Keratinocyte (primary cell): ENCODE results near the gene PIGT. TPM values are rescaled to one million over a fixed set of nuclear protein-coding genes. Genes with fewer than 3 reads are reported as not detected.

Source experiments
- DNase-seq: peaks from one replicate; pipeline ENCODE4 v3.0.0-alpha.2; 2011; ENCODE audit warnings: low read depth, missing footprints, low spot score
- FAIRE-seq: peaks from 2 replicates; lab custom pipeline; 2011; peaks lifted over from hg19 to GRCh38; lab: Jason Lieb, UNC
- H2AFZ ChIP-seq: 2 replicates; pipeline ENCODE4 v1.6.0; 2012; ENCODE audit warnings: low read length, control low read depth, inconsistent platforms; ENCODE audit not compliant: control insufficient read depth
- H3K27ac ChIP-seq: 2 replicates; pipeline ENCODE4 v1.5.1; 2011; ENCODE audit warnings: low read length; ENCODE audit not compliant: control insufficient read depth, insufficient read depth
- H3K27me3 ChIP-seq: 3 replicates; pipeline ENCODE4 v1.6.0; 2011; ENCODE audit warnings: low read length; ENCODE audit not compliant: control insufficient read depth, insufficient read depth; ENCODE audit errors: extremely low read depth
- H3K36me3 ChIP-seq, 2 experiments: 2 replicates in 1 of 2; 3 replicates in 1 of 2; pipeline ENCODE4 v1.5.1; 2011; ENCODE audit warnings: low read length in 2 of 2, mild to moderate bottlenecking in 1 of 2; ENCODE audit not compliant: control insufficient read depth in 2 of 2, insufficient read depth in 2 of 2; ENCODE audit errors: extremely low read depth in 1 of 2
- H3K4me1 ChIP-seq: 3 replicates; pipeline ENCODE4 v1.5.1; 2011; ENCODE audit warnings: low read length; ENCODE audit not compliant: control insufficient read depth, insufficient read depth; ENCODE audit errors: extremely low read depth
- H3K4me2 ChIP-seq: 3 replicates; pipeline ENCODE4 v1.6.0; 2011; ENCODE audit warnings: low read depth, low read length; ENCODE audit not compliant: control insufficient read depth, insufficient read depth; ENCODE audit errors: extremely low read depth
- H3K4me3 ChIP-seq, 3 experiments: fragments of 200-600 bp in 1 of 3; sonication (generic) in 1 of 3; 2 replicates in 2 of 3; 3 replicates in 1 of 3; pipeline ENCODE4 v1.5.1; 2011 to 2016; ENCODE audit warnings: low read length in 3 of 3, mild to moderate bottlenecking in 3 of 3, control low read depth in 2 of 3, inconsistent platforms in 1 of 3, low read depth in 1 of 3, mixed read lengths in 1 of 3, mixed run types in 1 of 3, moderate library complexity in 1 of 3; ENCODE audit not compliant: control insufficient read depth in 2 of 3, insufficient read depth in 2 of 3; ENCODE audit errors: extremely low read depth in 1 of 3
- H3K79me2 ChIP-seq: 2 replicates; pipeline ENCODE4 v1.6.0; 2012; ENCODE audit warnings: low read length; ENCODE audit not compliant: control insufficient read depth, insufficient read depth
- H3K9ac ChIP-seq: 3 replicates; pipeline ENCODE4 v1.6.0; 2011; ENCODE audit warnings: low read length; ENCODE audit not compliant: control insufficient read depth, insufficient read depth; ENCODE audit errors: extremely low read depth
- H3K9me1 ChIP-seq: 3 replicates; pipeline ENCODE4 v1.6.0; 2011; ENCODE audit warnings: low read length; ENCODE audit not compliant: control insufficient read depth, insufficient read depth; ENCODE audit errors: extremely low read depth
- H3K9me3 ChIP-seq: 2 replicates; pipeline ENCODE4 v1.5.1; 2012; ENCODE audit warnings: low read depth, low read length; ENCODE audit not compliant: control insufficient read depth
- H4K20me1 ChIP-seq: 3 replicates; pipeline ENCODE4 v1.6.0; 2011; ENCODE audit warnings: low read length; ENCODE audit not compliant: control insufficient read depth, insufficient read depth; ENCODE audit errors: extremely low read depth
- CTCF ChIP-seq, 3 experiments: IDR thresholded peaks in 1 of 3; conservative IDR thresholded peaks in 1 of 3; optimal IDR thresholded peaks in 1 of 3; 2 replicates in 2 of 3; 3 replicates in 1 of 3; pipeline versions ENCODE3 to v1.5.1; 2011; ENCODE audit warnings: low read length in 3 of 3, mild to moderate bottlenecking in 3 of 3, moderate library complexity in 2 of 3, control low read depth in 1 of 3, inconsistent platforms in 1 of 3; ENCODE audit not compliant: insufficient read depth in 2 of 3; ENCODE audit errors: extremely low read depth in 1 of 3
- EZH2 ChIP-seq: IDR thresholded peaks from one replicate; pipeline ENCODE4 v1.6.1; 2012; ENCODE audit warnings: inconsistent platforms, mild to moderate bottlenecking, low read length, moderate library complexity
- dilution Hi-C: fragments of 300-500 bp; cut with MboI; formaldehyde crosslinking; loops from one replicate; pipeline ENCODE4 v1.7.0; 2020; ENCODE audit warnings: low sequenced_read_pairs; ENCODE audit not compliant: extremely low pct_ligation_motif_present
- polyA plus RNA-seq, 5 experiments: library from polyadenylated mRNA; depleted of rRNA in 3 of 5; stranded (reverse) in 3 of 5; stranded (forward) in 1 of 5; unstranded in 1 of 5; fragments of >200 nt; gene quantifications; 1 replicate in 1 of 5; 2 replicates in 3 of 5; 3 replicates in 1 of 5; pipeline versions ENCODE4 v1.2.1 to v1.2.3, GENCODE V29; 2011 to 2012; ENCODE audit warnings: missing spikeins in 2 of 5, low read depth in 1 of 5, low replicate concordance in 1 of 5

Gene PIGT
- polyA plus RNA-seq, 1 donor (not counting 4 experiments of a cell fraction or from before 2014, with no cell fraction given) = 26.5 TPM

DNA sequence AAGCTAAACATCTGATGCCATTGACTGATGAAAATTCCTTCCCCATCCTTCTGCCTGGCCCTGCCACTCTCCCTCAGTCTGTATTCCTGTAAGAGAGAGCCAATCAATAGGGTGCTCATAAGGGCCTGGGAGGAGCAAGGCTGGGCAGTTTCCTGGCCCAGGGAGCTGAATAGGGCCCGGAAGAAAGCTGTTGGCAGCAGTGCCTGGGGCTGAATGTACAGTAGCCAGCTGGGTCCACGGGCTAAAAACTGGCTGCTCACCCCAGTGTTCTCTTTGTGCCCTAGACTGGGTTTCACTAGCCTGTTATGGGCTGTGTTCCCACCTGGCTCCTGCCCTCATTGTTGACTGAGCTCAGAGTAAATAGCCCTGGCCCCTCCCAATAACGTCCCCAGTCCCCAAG lies 51.9 kb downstream of the PIGT start:
- no peak overlapping the region for H3K9ac ChIP-seq
- H3K27me3 ChIP-seq = peaks cover 61% of the 10 kb centered on the region
- no peak overlapping the region for H3K4me3 ChIP-seq
- FAIRE-seq (no peak), DNase-seq (no peak)
- H2AFZ ChIP-seq = no peak overlapping the region
- no peak overlapping the region for H3K27ac ChIP-seq
- H3K4me1 ChIP-seq = peaks cover 5% of the 10 kb centered on the region
- H3K79me2 ChIP-seq = no peaks in the 10 kb centered on the region
- H3K36me3 ChIP-seq = no peaks in the 10 kb centered on the region
- H3K9me1 ChIP-seq = no peaks in the 10 kb centered on the region
- H4K20me1 ChIP-seq = no peaks in the 10 kb centered on the region
- TF ChIP-seq CTCF (optimal IDR thresholded peaks at IDR 0.05 in 1 of 3, IDR thresholded peaks at IDR 0.05 in 1 of 3, conservative IDR thresholded peaks at IDR 0.05 in 1 of 3; ENCODE audit: extremely low read depth in 1 of 3, insufficient read depth in 2 of 3, low read length in 3 of 3) (no peak), EZH2 (no peak)
- no peak overlapping the region for H3K4me2 ChIP-seq
- H3K9me3 ChIP-seq = no peaks in the 10 kb centered on the region
- dilution Hi-C loops = no loop called here

DNA sequence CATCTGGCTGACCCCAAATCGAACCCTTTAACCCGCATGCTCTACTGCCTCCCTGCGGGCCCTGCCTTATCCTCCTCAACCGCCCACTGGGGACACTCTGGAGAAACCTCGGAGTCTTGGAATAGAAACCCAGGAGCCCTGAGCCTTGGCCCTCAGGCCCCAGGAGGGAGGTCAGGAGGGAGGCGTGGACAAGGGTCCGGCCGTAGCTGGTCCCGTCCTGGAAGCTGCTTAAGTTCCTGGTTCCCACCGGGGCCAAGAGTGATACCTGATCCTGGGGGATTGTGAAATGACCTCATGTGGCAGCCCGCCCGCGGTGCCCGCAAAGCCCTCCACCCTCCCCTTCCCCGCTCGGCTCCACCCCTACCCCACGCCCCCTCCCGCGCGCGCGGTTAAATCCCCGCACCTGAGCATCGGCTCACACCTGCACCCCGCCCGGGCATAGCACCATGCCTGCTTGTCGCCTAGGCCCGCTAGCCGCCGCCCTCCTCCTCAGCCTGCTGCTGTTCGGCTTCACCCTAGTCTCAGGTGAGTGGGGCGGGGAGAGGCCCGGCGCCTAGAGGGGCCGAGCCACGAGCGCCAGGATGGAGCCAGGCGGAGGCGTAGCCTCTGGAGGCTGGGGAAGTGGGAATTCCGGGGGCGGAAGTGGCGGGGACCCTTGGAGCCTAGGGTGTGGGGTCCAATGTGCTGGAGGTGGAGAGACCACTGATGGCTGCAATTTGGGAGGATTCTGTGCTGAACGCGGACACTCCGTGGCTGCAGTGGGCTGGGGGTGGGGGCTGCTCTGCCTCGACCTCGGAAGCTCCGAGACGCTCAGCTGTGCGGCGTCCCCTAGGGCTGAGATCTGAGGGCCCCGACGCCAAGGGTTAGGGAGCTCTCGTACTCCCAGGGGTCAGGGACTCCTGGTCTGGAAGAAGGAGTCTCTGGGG lies 53.7 kb downstream of the PIGT start, which contains the start of gene WFDC2:
Gene WFDC2, plus strand, starts transcription at position 418 of the 926 bp plus-strand sequence. Its CDS starts 29 bp downstream, at position 447.
- no peaks in the 10 kb centered on the region for H3K36me3 ChIP-seq
- H3K4me1 ChIP-seq = peaks cover 5% of the 10 kb centered on the region
- FAIRE-seq = no peak
- H3K9ac ChIP-seq = no peak within 1 kb of the TSS
- TF ChIP-seq CTCF (optimal IDR thresholded peaks at IDR 0.05 in 1 of 3, IDR thresholded peaks at IDR 0.05 in 1 of 3, conservative IDR thresholded peaks at IDR 0.05 in 1 of 3; ENCODE audit: extremely low read depth in 1 of 3, insufficient read depth in 2 of 3, low read length in 3 of 3) = no peak
- peak; percentile 40 for TF ChIP-seq EZH2
- dilution Hi-C loops = no loop called here
- no peaks in the 10 kb centered on the region for H3K79me2 ChIP-seq
- no peaks in the 10 kb centered on the region for H3K9me1 ChIP-seq
- no peak within 1 kb of the TSS for H3K27ac ChIP-seq
- H3K9me3 ChIP-seq = no peaks in the 10 kb centered on the region
- H3K4me3 ChIP-seq = peak within 1 kb of the TSS; percentile 10 to 29 (median 24)
- peak within 1 kb of the TSS; percentile 54 for H2AFZ ChIP-seq
- peaks cover 44% of the 10 kb centered on the region for H3K27me3 ChIP-seq
- no peak for DNase-seq
- no peaks in the 10 kb centered on the region for H4K20me1 ChIP-seq
- peak within 1 kb of the TSS; percentile 67 for H3K4me2 ChIP-seq
